IPS-18c (cell line): ENCODE measurements around the gene ELAC1.
A peak's percentile ranks its signal among the peaks of the same experiment; 100 is the strongest.
"Not testable (repeated sequence)": the region's sequence is repeated elsewhere in the genome, so short reads cannot be mapped to it uniquely, and the experiment has no call there.

Experiments
- H3K4me3 ChIP-seq: 2 replicates; pipeline ENCODE4 v1.7.0; 2013; ENCODE audit warnings: low read depth, mild to moderate bottlenecking, low read length, moderate library complexity; ENCODE audit not compliant: insufficient read depth
- H3K9me3 ChIP-seq: one replicate; pipeline ENCODE4 v1.6.1; 2013; ENCODE audit warnings: mild to moderate bottlenecking, low read length, moderate library complexity; ENCODE audit not compliant: control insufficient read depth, insufficient read depth

The ELAC1 gene

GRCh38 chr18:50967714-50968661 lies at the start of gene ELAC1:
ELAC1 (plus strand) TSS chr18:50968040; CDS start chr18:50974405, 6,365 bp downstream.
- peak within 1 kb of the TSS; percentile 86 for H3K4me3 ChIP-seq
- H3K9me3 ChIP-seq, result peaks cover 5% of the 10 kb centered on the region

- Histone ChIP-seq H3K4me3 (no peak overlapping the region), H3K9me3 (no peaks in the 10 kb centered on the region)
These were observed 49.7 kb upstream of the ELAC1 start for GRCh38 chr18:50918153-50918552.

GRCh38 chr18:50924372-50924771 lies 43.5 kb upstream of the ELAC1 start:
- Histone ChIP-seq H3K4me3 (no peak overlapping the region), H3K9me3 (peaks cover 2% of the 10 kb centered on the region)

GRCh38 chr18:50926521-50926920 lies 41.3 kb upstream of the ELAC1 start:
- peaks cover 2% of the 10 kb centered on the region for H3K9me3 ChIP-seq

GRCh38 chr18:50928551-50928950 lies 39.3 kb upstream of the ELAC1 start:
- peaks cover 2% of the 10 kb centered on the region for H3K9me3 ChIP-seq

More at GRCh38 chr18:50926521-50926920, 41.3 kb upstream of the ELAC1 start:
- no peak overlapping the region for H3K4me3 ChIP-seq

GRCh38 chr18:50933684-50934083 lies 34.2 kb upstream of the ELAC1 start:
- Histone ChIP-seq H3K9me3 (no peaks in the 10 kb centered on the region), H3K4me3 (no peak overlapping the region)

More at GRCh38 chr18:50928551-50928950, 39.3 kb upstream of the ELAC1 start:
- H3K4me3 ChIP-seq, result no peak overlapping the region

- no peaks in the 10 kb centered on the region for H3K9me3 ChIP-seq
These were observed 33.2 kb upstream of the ELAC1 start for GRCh38 chr18:50934545-50935211.

GRCh38 chr18:50935493-50936191 lies 32.2 kb upstream of the ELAC1 start:
- Histone ChIP-seq H3K4me3 (no peak overlapping the region), H3K9me3 (no peaks in the 10 kb centered on the region)

More at GRCh38 chr18:50934545-50935211, 33.2 kb upstream of the ELAC1 start:
- no peak overlapping the region for H3K4me3 ChIP-seq

GRCh38 chr18:50937183-50937582 lies 30.7 kb upstream of the ELAC1 start:
- Histone ChIP-seq H3K4me3 (no peak overlapping the region), H3K9me3 (no peaks in the 10 kb centered on the region)

GRCh38 chr18:50938912-50939311 lies 28.9 kb upstream of the ELAC1 start:
- H3K9me3 ChIP-seq, result no peaks in the 10 kb centered on the region
- H3K4me3 ChIP-seq, result no peak overlapping the region

- H3K4me3 ChIP-seq, result no peak overlapping the region
- H3K9me3 ChIP-seq, result no peaks in the 10 kb centered on the region
These were observed 23.5 kb upstream of the ELAC1 start for GRCh38 chr18:50944245-50944932.

GRCh38 chr18:50945918-50946317 lies 21.9 kb upstream of the ELAC1 start:
- H3K4me3 ChIP-seq, H3K9me3 ChIP-seq: not testable (repeated sequence)

GRCh38 chr18:50947899-50948298 lies 19.9 kb upstream of the ELAC1 start:
- H3K9me3 ChIP-seq, result no peaks in the 10 kb centered on the region
- H3K4me3 ChIP-seq, result no peak overlapping the region

GRCh38 chr18:50949185-50949584 lies 18.7 kb upstream of the ELAC1 start:
- no peak overlapping the region for H3K4me3 ChIP-seq
- no peaks in the 10 kb centered on the region for H3K9me3 ChIP-seq

GRCh38 chr18:50950626-50951025 lies 17.2 kb upstream of the ELAC1 start:
- H3K9me3 ChIP-seq, result no peaks in the 10 kb centered on the region
- H3K4me3 ChIP-seq, result no peak overlapping the region

GRCh38 chr18:50953822-50954221 lies 14.0 kb upstream of the ELAC1 start:
- no peaks in the 10 kb centered on the region for H3K9me3 ChIP-seq
- H3K4me3 ChIP-seq, result no peak overlapping the region

GRCh38 chr18:50955253-50955652 lies 12.6 kb upstream of the ELAC1 start:
- Histone ChIP-seq H3K9me3 (peaks cover 3% of the 10 kb centered on the region), H3K4me3 (no peak overlapping the region)
